HL-60 (cell line): ENCODE results near the gene ZNF236.

Source experiments
- DNase-seq, 2 experiments: peaks; one replicate each; pipeline ENCODE4 v3.0.0-alpha.2; 2010 to 2020; ENCODE audit warnings: low read depth in 1 of 2, low spot score in 1 of 2
- H3K27ac ChIP-seq: fragments of 250-450 bp; sonication (Bioruptor Pico); replicated peaks from 2 replicates; pipeline ENCODE4 v1.5.1; 2020; ENCODE audit warnings: mild to moderate bottlenecking, moderate library complexity
- H3K27me3 ChIP-seq: fragments of 250-450 bp; sonication (Bioruptor Pico); 2 replicates; pipeline ENCODE4 v1.5.1; 2021; ENCODE audit warnings: mild to moderate bottlenecking, moderate library complexity; ENCODE audit not compliant: insufficient read depth, poor library complexity, severe bottlenecking
- H3K4me3 ChIP-seq: replicated peaks from 2 replicates; pipeline ENCODE4 v1.5.1; 2011; ENCODE audit warnings: mild to moderate bottlenecking, control low read depth, low read length; ENCODE audit not compliant: insufficient read depth
- GABPA ChIP-seq: IDR thresholded peaks from 2 replicates; pipeline ENCODE4 v1.6.1; 2012; ENCODE audit warnings: low read depth
- POLR2AphosphoS5 ChIP-seq: IDR thresholded peaks from 2 replicates; pipeline ENCODE4 v1.6.1; 2012; ENCODE audit warnings: low read depth
- SPI1 ChIP-seq: IDR thresholded peaks from 2 replicates; pipeline ENCODE4 v1.6.1; 2012; ENCODE audit warnings: low read depth, mild to moderate bottlenecking, borderline replicate concordance
- TF ChIP-seq, protein P1 (sequence below): IDR thresholded peaks from one replicate; pipeline ENCODE4 v1.5.1; 2011; ENCODE audit warnings: low read length, control low read depth, inconsistent platforms; ENCODE audit not compliant: insufficient read depth
- TF ChIP-seq, protein P2 (sequence below): IDR thresholded peaks from 2 replicates; pipeline ENCODE4 v1.6.1; 2012; ENCODE audit warnings: low read depth; ENCODE audit not compliant: insufficient replicate concordance

The ZNF236 gene

DNA sequence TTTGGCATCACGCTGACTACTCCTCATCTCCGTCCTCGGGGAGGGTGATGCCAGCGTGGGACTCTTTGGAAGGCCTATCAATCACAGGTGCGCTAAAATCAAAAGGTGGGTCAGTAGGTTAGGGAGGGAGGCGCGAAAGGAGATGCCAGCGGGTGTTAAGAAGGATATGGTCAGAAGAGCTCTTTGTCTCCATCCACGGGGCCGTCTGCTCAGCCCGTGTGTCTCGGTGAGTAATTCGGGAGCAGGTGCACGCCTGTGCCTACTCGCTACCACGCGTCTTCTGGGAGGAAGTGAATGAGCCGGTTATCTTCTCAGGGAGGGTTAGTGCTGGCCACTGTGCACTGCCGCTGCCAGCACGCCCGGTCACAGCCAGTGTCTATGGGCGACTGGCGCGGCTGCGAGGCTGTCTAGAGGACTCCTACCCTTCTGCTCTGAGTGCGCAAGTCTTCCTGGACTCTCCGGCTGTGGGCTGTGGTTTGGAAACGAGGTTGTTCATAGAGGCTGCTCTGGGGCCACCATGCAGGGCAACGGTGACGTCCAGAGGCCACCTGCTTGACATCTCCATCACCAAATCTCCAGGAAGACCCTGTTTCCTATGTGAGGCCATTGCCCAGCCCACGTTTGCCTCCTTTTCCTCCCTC, 156.9 kb downstream of the ZNF236 start:
- no peaks in the 10 kb centered on the region for H3K27me3 ChIP-seq
- DNase-seq = no peak
- H3K27ac ChIP-seq = no peak overlapping the region
- 0 out of 2 replicates have a peak, but pooled peaks have one; percentile 25 for TF ChIP-seq SPI1
- TF ChIP-seq, protein P1, sequence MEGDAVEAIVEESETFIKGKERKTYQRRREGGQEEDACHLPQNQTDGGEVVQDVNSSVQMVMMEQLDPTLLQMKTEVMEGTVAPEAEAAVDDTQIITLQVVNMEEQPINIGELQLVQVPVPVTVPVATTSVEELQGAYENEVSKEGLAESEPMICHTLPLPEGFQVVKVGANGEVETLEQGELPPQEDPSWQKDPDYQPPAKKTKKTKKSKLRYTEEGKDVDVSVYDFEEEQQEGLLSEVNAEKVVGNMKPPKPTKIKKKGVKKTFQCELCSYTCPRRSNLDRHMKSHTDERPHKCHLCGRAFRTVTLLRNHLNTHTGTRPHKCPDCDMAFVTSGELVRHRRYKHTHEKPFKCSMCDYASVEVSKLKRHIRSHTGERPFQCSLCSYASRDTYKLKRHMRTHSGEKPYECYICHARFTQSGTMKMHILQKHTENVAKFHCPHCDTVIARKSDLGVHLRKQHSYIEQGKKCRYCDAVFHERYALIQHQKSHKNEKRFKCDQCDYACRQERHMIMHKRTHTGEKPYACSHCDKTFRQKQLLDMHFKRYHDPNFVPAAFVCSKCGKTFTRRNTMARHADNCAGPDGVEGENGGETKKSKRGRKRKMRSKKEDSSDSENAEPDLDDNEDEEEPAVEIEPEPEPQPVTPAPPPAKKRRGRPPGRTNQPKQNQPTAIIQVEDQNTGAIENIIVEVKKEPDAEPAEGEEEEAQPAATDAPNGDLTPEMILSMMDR = no peak
- H3K4me3 ChIP-seq = no peak overlapping the region

DNA sequence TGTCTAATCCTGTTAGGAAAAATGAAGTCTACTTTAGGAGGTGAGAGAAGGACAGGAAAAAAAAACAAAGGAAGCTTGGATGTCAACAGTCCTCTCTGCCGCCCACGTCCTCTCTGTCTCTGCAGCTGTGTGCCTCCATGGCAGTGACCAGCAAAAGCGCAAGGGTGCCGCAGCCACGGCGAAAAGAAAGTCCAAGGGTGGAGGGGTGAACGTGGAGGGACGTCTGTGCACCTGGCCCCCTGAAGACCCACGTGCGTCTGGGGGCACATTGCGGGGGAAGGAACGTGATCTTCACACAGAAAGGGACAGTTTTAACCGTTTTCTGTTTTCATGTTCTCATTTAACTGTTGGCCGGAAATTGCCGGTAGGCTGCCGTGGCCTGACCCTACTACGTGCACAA, 157.5 kb downstream of the ZNF236 start:
- no peak overlapping the region for H3K27ac ChIP-seq
- no peak for TF ChIP-seq GABPA
- TF ChIP-seq SPI1 = no peak
- TF ChIP-seq, protein P1 = no peak
- TF ChIP-seq POLR2AphosphoS5 = no peak
- TF ChIP-seq, protein P2, sequence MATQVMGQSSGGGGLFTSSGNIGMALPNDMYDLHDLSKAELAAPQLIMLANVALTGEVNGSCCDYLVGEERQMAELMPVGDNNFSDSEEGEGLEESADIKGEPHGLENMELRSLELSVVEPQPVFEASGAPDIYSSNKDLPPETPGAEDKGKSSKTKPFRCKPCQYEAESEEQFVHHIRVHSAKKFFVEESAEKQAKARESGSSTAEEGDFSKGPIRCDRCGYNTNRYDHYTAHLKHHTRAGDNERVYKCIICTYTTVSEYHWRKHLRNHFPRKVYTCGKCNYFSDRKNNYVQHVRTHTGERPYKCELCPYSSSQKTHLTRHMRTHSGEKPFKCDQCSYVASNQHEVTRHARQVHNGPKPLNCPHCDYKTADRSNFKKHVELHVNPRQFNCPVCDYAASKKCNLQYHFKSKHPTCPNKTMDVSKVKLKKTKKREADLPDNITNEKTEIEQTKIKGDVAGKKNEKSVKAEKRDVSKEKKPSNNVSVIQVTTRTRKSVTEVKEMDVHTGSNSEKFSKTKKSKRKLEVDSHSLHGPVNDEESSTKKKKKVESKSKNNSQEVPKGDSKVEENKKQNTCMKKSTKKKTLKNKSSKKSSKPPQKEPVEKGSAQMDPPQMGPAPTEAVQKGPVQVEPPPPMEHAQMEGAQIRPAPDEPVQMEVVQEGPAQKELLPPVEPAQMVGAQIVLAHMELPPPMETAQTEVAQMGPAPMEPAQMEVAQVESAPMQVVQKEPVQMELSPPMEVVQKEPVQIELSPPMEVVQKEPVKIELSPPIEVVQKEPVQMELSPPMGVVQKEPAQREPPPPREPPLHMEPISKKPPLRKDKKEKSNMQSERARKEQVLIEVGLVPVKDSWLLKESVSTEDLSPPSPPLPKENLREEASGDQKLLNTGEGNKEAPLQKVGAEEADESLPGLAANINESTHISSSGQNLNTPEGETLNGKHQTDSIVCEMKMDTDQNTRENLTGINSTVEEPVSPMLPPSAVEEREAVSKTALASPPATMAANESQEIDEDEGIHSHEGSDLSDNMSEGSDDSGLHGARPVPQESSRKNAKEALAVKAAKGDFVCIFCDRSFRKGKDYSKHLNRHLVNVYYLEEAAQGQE = no peak
- no peak overlapping the region for H3K4me3 ChIP-seq

DNA sequence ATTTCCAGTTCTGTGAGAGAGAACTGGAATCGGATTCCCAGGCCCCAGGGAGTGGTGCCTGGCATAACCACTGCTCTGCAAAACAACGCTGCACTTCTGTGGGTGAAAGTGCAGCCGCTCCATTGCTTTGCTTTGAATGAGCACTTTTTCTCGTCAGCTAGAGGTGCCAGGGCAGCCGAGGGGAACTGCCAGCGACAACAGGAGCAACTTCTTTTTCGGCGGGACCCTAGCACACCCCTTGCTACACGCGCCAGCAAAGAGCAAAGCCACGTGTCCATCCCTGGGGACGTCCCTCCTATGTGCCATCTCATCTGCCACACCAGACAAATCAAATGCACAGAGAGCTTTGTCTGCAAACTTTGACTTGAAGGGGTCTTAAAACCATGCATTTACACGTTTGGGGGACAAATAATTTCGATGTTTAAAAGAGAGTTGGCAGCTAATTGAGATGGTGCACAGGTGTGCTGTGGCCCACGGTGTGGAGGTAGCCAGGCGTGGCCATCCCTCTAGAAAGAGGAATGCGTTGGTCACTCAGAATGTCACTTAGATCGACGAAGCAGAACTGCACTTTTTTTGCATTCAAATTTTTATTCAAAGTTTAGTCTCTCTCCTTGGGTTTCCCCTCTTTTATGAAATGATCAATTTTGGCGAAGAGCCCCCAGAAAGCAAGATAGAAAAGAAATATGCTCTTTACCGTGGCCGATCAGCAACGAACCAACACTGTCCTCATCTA, 158.5 kb downstream of the ZNF236 start:
- no peaks in the 10 kb centered on the region for H3K27me3 ChIP-seq
- TF ChIP-seq GABPA (no peak), POLR2AphosphoS5 (no peak), SPI1 (no peak)
- TF ChIP-seq, protein P1 = no peak
- TF ChIP-seq, protein P2 = no peak
- DNase-seq = no peak
- no peak overlapping the region for H3K4me3 ChIP-seq
- no peak overlapping the region for H3K27ac ChIP-seq

More for the DNA sequence above, 157.5 kb downstream of the ZNF236 start:
- no peak for DNase-seq
- H3K27me3 ChIP-seq = no peaks in the 10 kb centered on the region
